CD4-positive, CD25-positive, alpha-beta regulatory T cell (primary cell): ENCODE results near the gene ZNF184. TPM values are rescaled to one million over a fixed set of nuclear protein-coding genes. Genes with fewer than 3 reads are reported as not detected.

Experiments
- ATAC-seq, 2 donors: fragments of 150-1000 bp; cut with Tn5 transposase; one replicate each; pipeline ENCODE4 v1.10.0; 2021; ENCODE audit warnings: low read depth in 2 of 2, moderate number of reproducible peaks in 2 of 2, moderate library complexity in 1 of 2
- DNase-seq, 3 donors: peaks; one replicate each; pipeline versions ENCODE4 v3.0.0 to v3.0.0-alpha.2; 2012 to 2022; ENCODE audit warnings: mixed read lengths in 1 of 3
- H3K27ac ChIP-seq: one replicate; pipeline ENCODE4 v1.7.0; 2013; ENCODE audit warnings: mild to moderate bottlenecking, low read length; ENCODE audit not compliant: insufficient read depth, poor library complexity, severe bottlenecking
- H3K27me3 ChIP-seq: one replicate; pipeline ENCODE4 v1.7.0; 2013; ENCODE audit warnings: low read length; ENCODE audit not compliant: control insufficient read depth, insufficient read depth
- H3K36me3 ChIP-seq: one replicate; pipeline ENCODE4 v1.7.0; 2013; ENCODE audit warnings: mild to moderate bottlenecking, low read length, moderate library complexity; ENCODE audit not compliant: control insufficient read depth, insufficient read depth
- H3K4me1 ChIP-seq: 2 replicates; pipeline ENCODE4 v1.7.0; 2013; ENCODE audit warnings: mild to moderate bottlenecking, low read length; ENCODE audit not compliant: insufficient read depth, control insufficient read depth, poor library complexity, severe bottlenecking
- H3K4me3 ChIP-seq: one replicate; pipeline ENCODE4 v1.7.0; 2013; ENCODE audit warnings: low read depth, mild to moderate bottlenecking, low read length, moderate library complexity
- H3K9me3 ChIP-seq, 2 experiments: 1 replicate in 1 of 2; 2 replicates in 1 of 2; pipeline ENCODE4 v1.7.0; 2013; ENCODE audit warnings: low read length in 2 of 2, mild to moderate bottlenecking in 1 of 2, moderate library complexity in 1 of 2; ENCODE audit not compliant: control insufficient read depth in 2 of 2
- H3K27ac Mint-ChIP-seq, 3 donors: one replicate each; pipeline ENCODE4 v1.8.0; 2020 to 2022; ENCODE audit warnings: mild to moderate bottlenecking in 3 of 3, mixed read lengths in 3 of 3, moderate library complexity in 2 of 3
- H3K27me3 Mint-ChIP-seq: one replicate; pipeline ENCODE4 v1.8.0; 2022; ENCODE audit warnings: mild to moderate bottlenecking, mixed read lengths
- H3K36me3 Mint-ChIP-seq: one replicate; pipeline ENCODE4 v1.8.0; 2020; ENCODE audit warnings: mixed read lengths
- H3K4me1 Mint-ChIP-seq, 4 donors: one replicate each; pipeline ENCODE4 v1.8.0; 2020 to 2022; ENCODE audit warnings: mixed read lengths in 4 of 4, mild to moderate bottlenecking in 1 of 4
- H3K4me3 Mint-ChIP-seq, 4 donors: one replicate each; pipeline ENCODE4 v1.8.0; 2020 to 2022; ENCODE audit warnings: mild to moderate bottlenecking in 4 of 4, mixed read lengths in 4 of 4, moderate library complexity in 3 of 4
- H3K9me3 Mint-ChIP-seq, 7 donors: one replicate each; pipeline ENCODE4 v1.8.0; 2020 to 2022; ENCODE audit warnings: mixed read lengths in 7 of 7, mild to moderate bottlenecking in 3 of 7, moderate library complexity in 2 of 7
- polyA plus RNA-seq, 4 donors: library from polyadenylated mRNA; unstranded; fragments of 300-500 nt; fragmentation: Illumina TruSeq; gene quantifications; one replicate each; pipeline ENCODE4 v1.2.3, GENCODE V29; 2021
- total RNA-seq: library from RNA; stranded (reverse); gene quantifications from one replicate; pipeline ENCODE4 v1.2.3, GENCODE V29; 2022

Gene ZNF184
- total RNA-seq = 14.9 TPM
- 10 to 100 TPM in 1 of 4 donors, 1 to 10 TPM in 3; 6.1 to 13.1 (median 7.7) TPM for polyA plus RNA-seq

GRCh38 chr6:27472617-27473400 lies at the start of gene ZNF184:
ZNF184 (minus strand) TSS chr6:27473105; CDS start chr6:27472294, 811 bp downstream.
- H3K4me3 Mint-ChIP-seq = peak within 1 kb of the TSS; percentile 96 to 98 (median 96)
- DNase-seq (peak; percentile 70 to 94 (median 86)), ATAC-seq (peak; percentile 84 to 87)
- Histone ChIP-seq H3K36me3 (peaks cover 19% of the 10 kb centered on the region), H3K9me3 (no peaks in the 10 kb centered on the region), H3K4me3 (peak within 1 kb of the TSS; percentile 86), H3K4me1 (peaks cover 27% of the 10 kb centered on the region), H3K27ac (peak within 1 kb of the TSS; percentile 93), H3K27me3 (no peaks in the 10 kb centered on the region)
- H3K27me3 Mint-ChIP-seq = no peaks in the 10 kb centered on the region
- H3K4me1 Mint-ChIP-seq = peaks cover 31 to 55% (median 46%) of the 10 kb centered on the region in 4 donors
- H3K27ac Mint-ChIP-seq = peak within 1 kb of the TSS; percentile 96 to 98 (median 97)
- H3K9me3 Mint-ChIP-seq = peaks cover 0 to 3% (median 0%) of the 10 kb centered on the region in 7 donors
- H3K36me3 Mint-ChIP-seq = peaks cover 26% of the 10 kb centered on the region

- Histone ChIP-seq H3K27me3 (peaks cover 31% of the 10 kb centered on the region), H3K27ac (peak overlapping the region; percentile 50), H3K4me1 (peaks cover 16% of the 10 kb centered on the region), H3K4me3 (peak overlapping the region; percentile 81), H3K9me3 (no peaks in the 10 kb centered on the region), H3K36me3 (no peaks in the 10 kb centered on the region)
- Mint-ChIP-seq H3K27ac (peak overlapping the region; percentile 72 to 92 (median 87)), H3K4me1 (peaks cover 11 to 19% (median 15%) of the 10 kb centered on the region in 4 donors), H3K36me3 (no peaks in the 10 kb centered on the region), H3K27me3 (peaks cover 47% of the 10 kb centered on the region), H3K4me3 (peak overlapping the region; percentile 91 to 96 (median 93)), H3K9me3 (peaks cover 0 to 2% (median 0%) of the 10 kb centered on the region in 7 donors)
- ATAC-seq = peak; percentile 57 to 61
- peak; percentile 42 to 72 (median 69) for DNase-seq
Observed at GRCh38 chr6:27518881-27519795, 46.2 kb upstream of the ZNF184 start.

GRCh38 chr6:27517928-27518787 lies 45.3 kb upstream of the ZNF184 start:
- no peaks in the 10 kb centered on the region for H3K36me3 ChIP-seq
- no peaks in the 10 kb centered on the region for H3K36me3 Mint-ChIP-seq
- no peak overlapping the region for H3K27ac ChIP-seq
- peaks cover 11 to 19% (median 15%) of the 10 kb centered on the region in 4 donors for H3K4me1 Mint-ChIP-seq
- peak overlapping the region; percentile 81 for H3K4me3 ChIP-seq
- no peak for DNase-seq
- ATAC-seq = no peak
- H3K27ac Mint-ChIP-seq = peak overlapping the region in 1 of 3 donors; percentile 92
- peaks cover 57% of the 10 kb centered on the region for H3K27me3 Mint-ChIP-seq
- H3K9me3 Mint-ChIP-seq = peaks cover 0 to 2% (median 0%) of the 10 kb centered on the region in 7 donors
- H3K9me3 ChIP-seq = no peaks in the 10 kb centered on the region
- peaks cover 16% of the 10 kb centered on the region for H3K4me1 ChIP-seq
- H3K4me3 Mint-ChIP-seq = peak overlapping the region; percentile 91 to 96 (median 93)
- H3K27me3 ChIP-seq = peaks cover 37% of the 10 kb centered on the region

GRCh38 chr6:27517238-27517637 lies 44.3 kb upstream of the ZNF184 start:
- H3K27ac Mint-ChIP-seq = peak overlapping the region in 1 of 3 donors; percentile 68
- peaks cover 66% of the 10 kb centered on the region for H3K27me3 Mint-ChIP-seq
- peaks cover 11 to 19% (median 15%) of the 10 kb centered on the region in 4 donors for H3K4me1 Mint-ChIP-seq
- Histone ChIP-seq H3K4me3 (no peak overlapping the region), H3K9me3 (no peaks in the 10 kb centered on the region), H3K36me3 (no peaks in the 10 kb centered on the region), H3K27me3 (peaks cover 41% of the 10 kb centered on the region), H3K27ac (no peak overlapping the region), H3K4me1 (peaks cover 16% of the 10 kb centered on the region)
- no peaks in the 10 kb centered on the region for H3K36me3 Mint-ChIP-seq
- peaks cover 0 to 2% (median 0%) of the 10 kb centered on the region in 7 donors for H3K9me3 Mint-ChIP-seq
- DNase-seq (no peak), ATAC-seq (no peak)
- peak overlapping the region in 1 of 4 donors; percentile 43 for H3K4me3 Mint-ChIP-seq

GRCh38 chr6:27514906-27515495 lies 42.1 kb upstream of the ZNF184 start:
- peak overlapping the region in 1 of 3 donors; percentile 68 for H3K27ac Mint-ChIP-seq

GRCh38 chr6:27512525-27512924 lies 39.6 kb upstream of the ZNF184 start:
- Mint-ChIP-seq H3K27me3 (peaks cover 75% of the 10 kb centered on the region), H3K27ac (no peak overlapping the region), H3K9me3 (peaks cover 0 to 2% (median 0%) of the 10 kb centered on the region in 7 donors), H3K4me1 (peaks cover 0 to 6% (median 1%) of the 10 kb centered on the region in 4 donors), H3K36me3 (no peaks in the 10 kb centered on the region), H3K4me3 (no peak overlapping the region)
- no peak overlapping the region for H3K4me3 ChIP-seq
- H3K9me3 ChIP-seq = no peaks in the 10 kb centered on the region
- ATAC-seq = no peak
- H3K27me3 ChIP-seq = peaks cover 49% of the 10 kb centered on the region
- DNase-seq = no peak
- H3K4me1 ChIP-seq = peaks cover 6% of the 10 kb centered on the region
- no peaks in the 10 kb centered on the region for H3K36me3 ChIP-seq
- H3K27ac ChIP-seq = no peak overlapping the region

More at GRCh38 chr6:27514906-27515495, 42.1 kb upstream of the ZNF184 start:
- Histone ChIP-seq H3K36me3 (no peaks in the 10 kb centered on the region), H3K4me1 (peaks cover 16% of the 10 kb centered on the region), H3K9me3 (no peaks in the 10 kb centered on the region), H3K4me3 (peak overlapping the region; percentile 65), H3K27me3 (peaks cover 44% of the 10 kb centered on the region), H3K27ac (no peak overlapping the region)
- Mint-ChIP-seq H3K4me3 (peak overlapping the region in 3 of 4 donors; percentile 81 to 84 (median 83)), H3K36me3 (no peaks in the 10 kb centered on the region), H3K9me3 (peaks cover 0 to 2% (median 0%) of the 10 kb centered on the region in 7 donors), H3K27me3 (peaks cover 78% of the 10 kb centered on the region), H3K4me1 (peaks cover 11 to 19% (median 15%) of the 10 kb centered on the region in 4 donors)
- ATAC-seq (no peak), DNase-seq (peak in 1 of 3 donors; percentile 5)
